Measurements from ENCODE around the gene HHATL.

- TF ChIP-seq, protein P1, sequence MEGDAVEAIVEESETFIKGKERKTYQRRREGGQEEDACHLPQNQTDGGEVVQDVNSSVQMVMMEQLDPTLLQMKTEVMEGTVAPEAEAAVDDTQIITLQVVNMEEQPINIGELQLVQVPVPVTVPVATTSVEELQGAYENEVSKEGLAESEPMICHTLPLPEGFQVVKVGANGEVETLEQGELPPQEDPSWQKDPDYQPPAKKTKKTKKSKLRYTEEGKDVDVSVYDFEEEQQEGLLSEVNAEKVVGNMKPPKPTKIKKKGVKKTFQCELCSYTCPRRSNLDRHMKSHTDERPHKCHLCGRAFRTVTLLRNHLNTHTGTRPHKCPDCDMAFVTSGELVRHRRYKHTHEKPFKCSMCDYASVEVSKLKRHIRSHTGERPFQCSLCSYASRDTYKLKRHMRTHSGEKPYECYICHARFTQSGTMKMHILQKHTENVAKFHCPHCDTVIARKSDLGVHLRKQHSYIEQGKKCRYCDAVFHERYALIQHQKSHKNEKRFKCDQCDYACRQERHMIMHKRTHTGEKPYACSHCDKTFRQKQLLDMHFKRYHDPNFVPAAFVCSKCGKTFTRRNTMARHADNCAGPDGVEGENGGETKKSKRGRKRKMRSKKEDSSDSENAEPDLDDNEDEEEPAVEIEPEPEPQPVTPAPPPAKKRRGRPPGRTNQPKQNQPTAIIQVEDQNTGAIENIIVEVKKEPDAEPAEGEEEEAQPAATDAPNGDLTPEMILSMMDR (tag by site-specific recombination; IDR thresholded peaks at IDR 0.05), result no peak
- TF ChIP-seq ZNF639 (tag by site-specific recombination; IDR thresholded peaks at IDR 0.05) (no peak), ZNF274 (IDR thresholded peaks at IDR 0.05; ENCODE audit: low read length) (no peak), ZNF274 (tag by site-specific recombination; IDR thresholded peaks at IDR 0.05; ENCODE audit: borderline replicate concordance) (no peak), ZNF157 (tag by site-specific recombination; IDR thresholded peaks at IDR 0.05) (no peak), SALL2 (tag by site-specific recombination; IDR thresholded peaks at IDR 0.05; ENCODE audit: borderline replicate concordance) (no peak), MYNN (tag by site-specific recombination; IDR thresholded peaks at IDR 0.05; ENCODE audit: borderline replicate concordance) (no peak), ZNF626 (tag by site-specific recombination; IDR thresholded peaks at IDR 0.05) (no peak), ZNF175 (tag by site-specific recombination; IDR thresholded peaks at IDR 0.05) (no peak), ZNF792 (tag by site-specific recombination; IDR thresholded peaks at IDR 0.05) (no peak), ZBTB10 (tag by site-specific recombination; IDR thresholded peaks at IDR 0.05) (no peak)
Observed at GRCh38 chr3:42670670-42671069, 31.9 kb downstream of the HHATL start.
